GM12878 (cell line): ENCODE measurements around the gene ETV6. TPM values are rescaled to one million over a fixed set of nuclear protein-coding genes. Genes with fewer than 3 reads are reported as not detected.

Experiments
- ATAC-seq: fragments of 200-7000 bp; cut with Tn5 transposase; 3 replicates; pipeline ENCODE4 v1.9.1; 2020; ENCODE audit warnings: mild to moderate bottlenecking, moderate library complexity
- BruUV-seq: library from RNA; stranded (reverse); fragments of 400-500 nt; replicated peaks from 2 replicates; lab custom pipeline; 2021; lab: Mats Ljungman, UMichigan
- CTCF ChIA-PET: fragments of 300-600 bp; sonication (Branson Sonifier 250); formaldehyde crosslinking; extraction: SDS; loops from one replicate; lab custom pipeline; 2021; ENCODE audit warnings: inconsistent platforms; lab: Yijun Ruan, JAX
- POLR2A ChIA-PET: fragments of 350-600 bp; formaldehyde crosslinking; extraction: SDS; loops from one replicate; lab custom pipeline; 2021; ENCODE audit warnings: inconsistent platforms; lab: Charles Lee
- RAD21 ChIA-PET: fragments of 300-600 bp; sonication (Branson Sonifier 250); formaldehyde crosslinking; loops from one replicate; lab custom pipeline; 2023; ENCODE audit warnings: antibody characterized with exemption; ENCODE audit not compliant: unreplicated experiment; lab: Charles Lee
- SMC1A ChIA-PET: fragments of 300-600 bp; sonication (Branson Sonifier 250); formaldehyde crosslinking; loops from one replicate; lab custom pipeline; 2023; ENCODE audit not compliant: unreplicated experiment, uncharacterized antibody; lab: Charles Lee
- DNase-seq: peaks from one replicate; pipeline ENCODE4 v3.0.0-alpha.2; 2011; ENCODE audit warnings: low read depth, low spot score
- FAIRE-seq: peaks from 3 replicates; lab custom pipeline; 2011; peaks lifted over from hg19 to GRCh38; lab: Jason Lieb, UNC
- H2AFZ ChIP-seq: 2 replicates; pipeline ENCODE4 v1.6.0; 2011; ENCODE audit warnings: low read depth, low read length, control low read depth; ENCODE audit not compliant: control insufficient read depth
- H3K27ac ChIP-seq: 2 replicates; pipeline ENCODE4 v1.5.1; 2011; ENCODE audit warnings: control low read depth; ENCODE audit not compliant: control insufficient read depth, insufficient read depth
- H3K27me3 ChIP-seq, 2 experiments: replicated peaks in 1 of 2; 2 replicates each; pipeline versions ENCODE4 v1.6.0 to v1.6.1; 2011; ENCODE audit warnings: low read length in 1 of 2; ENCODE audit not compliant: control insufficient read depth in 2 of 2, insufficient read depth in 2 of 2
- H3K36me3 ChIP-seq, 2 experiments: 2 replicates each; pipeline ENCODE4 v1.5.1; 2011; ENCODE audit warnings: low read length in 1 of 2; ENCODE audit not compliant: control insufficient read depth in 2 of 2, insufficient read depth in 2 of 2
- H3K4me1 ChIP-seq: 2 replicates; pipeline ENCODE4 v1.6.1; 2011; ENCODE audit warnings: mild to moderate bottlenecking, low read length, moderate library complexity, mixed read lengths; ENCODE audit not compliant: control insufficient read depth, insufficient read depth
- H3K4me2 ChIP-seq: 2 replicates; pipeline ENCODE4 v1.6.0; 2011; ENCODE audit warnings: control low read depth; ENCODE audit not compliant: control insufficient read depth, insufficient read depth
- H3K4me3 ChIP-seq: fragments of 200-600 bp; sonication (generic); 2 replicates; pipeline ENCODE4 v1.5.1; 2016
- H3K79me2 ChIP-seq: 2 replicates; pipeline ENCODE4 v1.6.0; 2011; ENCODE audit warnings: low read length; ENCODE audit not compliant: control insufficient read depth, insufficient read depth
- H3K9ac ChIP-seq: 2 replicates; pipeline ENCODE4 v1.8.0; 2011; ENCODE audit warnings: low read length, control low read depth, mixed read lengths; ENCODE audit not compliant: control insufficient read depth, insufficient read depth
- H3K9me3 ChIP-seq: replicated peaks from 3 replicates; pipeline ENCODE4 v1.5.1; 2011; ENCODE audit warnings: mild to moderate bottlenecking, low read length; ENCODE audit not compliant: control insufficient read depth, insufficient read depth
- H4K20me1 ChIP-seq: 2 replicates; pipeline ENCODE4 v1.6.0; 2011; ENCODE audit not compliant: control insufficient read depth, insufficient read depth
- CBFB ChIP-seq: IDR thresholded peaks from 2 replicates; pipeline ENCODE4 v1.6.1; 2016; ENCODE audit warnings: antibody characterized with exemption, low read depth
- CEBPZ ChIP-seq: fragments of 150-350 bp; IDR thresholded peaks from 2 replicates; pipeline ENCODE4 v1.6.1; 2016; ENCODE audit warnings: low read depth, low read length
- CHD1 ChIP-seq: IDR thresholded peaks from 2 replicates; pipeline ENCODE4 v1.6.1; 2012; ENCODE audit warnings: low read depth, low read length, improper control_type of control experiment
- CREB1 ChIP-seq: IDR thresholded peaks from 2 replicates; pipeline ENCODE4 v1.6.1; 2012; ENCODE audit warnings: low read depth, mild to moderate bottlenecking, inconsistent platforms
- FOXM1 ChIP-seq: IDR thresholded peaks from 2 replicates; pipeline ENCODE4 v1.6.1; 2012; ENCODE audit warnings: low read depth, mild to moderate bottlenecking, inconsistent platforms, low read length, moderate library complexity
- HSF1 ChIP-seq: fragments of 150-350 bp; IDR thresholded peaks from 2 replicates; pipeline ENCODE4 v1.6.1; 2014; ENCODE audit warnings: mild to moderate bottlenecking, low read depth, low read length
- KLF5 ChIP-seq: fragments of 450-650 bp; IDR thresholded peaks from 2 replicates; pipeline ENCODE4 v1.6.1; 2014; ENCODE audit warnings: mild to moderate bottlenecking; ENCODE audit not compliant: partially characterized antibody
- NFIC ChIP-seq: IDR thresholded peaks from 2 replicates; pipeline ENCODE4 v1.6.1; 2012; ENCODE audit warnings: low read depth, mild to moderate bottlenecking, inconsistent platforms, low read length, moderate library complexity
- STAT1 ChIP-seq: fragments of 450-650 bp; conservative IDR thresholded peaks from 2 replicates; pipeline ENCODE4 v1.6.1; 2014; ENCODE audit warnings: antibody characterized with exemption, mild to moderate bottlenecking
- ZBTB4 ChIP-seq: fragments of 450-650 bp; formaldehyde crosslinking; IDR thresholded peaks from 2 replicates; pipeline ENCODE4 v1.4.0; 2022; ENCODE audit warnings: mild to moderate bottlenecking, moderate library complexity
- WGBS: methylation state at CpG from one replicate; pipeline ENCODE4 v1.1.6; 2016; ENCODE audit warnings: low lambda C conversion rate; ENCODE audit not compliant: insufficient replicate concordance, insufficient coverage; ENCODE audit errors: missing lambda C conversion rate; 5-methylcytosine and 5-hydroxymethylcytosine counted together
- in situ Hi-C: fragments of 300-500 bp; cut with MboI; formaldehyde crosslinking; loops from 9 replicates; pipeline ENCODE4 v1.14.3; 2018; ENCODE audit warnings: mixed read lengths
- intact Hi-C: fragments of 100-400 bp; cut with micrococcal nuclease; formaldehyde crosslinking; loops from one replicate; pipeline ENCODE4 v1.14.2; 2022; ENCODE audit not compliant: unreplicated experiment
- polyA plus RNA-seq, 11 experiments: library from polyadenylated mRNA; depleted of rRNA in 4 of 11; unstranded in 6 of 11; stranded (reverse) in 5 of 11; fragments of >200 nt; fragmentation: Nextera tagmentation in 4 of 11; fragmentation: Illumina TruSeq in 1 of 11; extraction: Ambion mirVana in 4 of 11; extraction: Trizol in 1 of 11; gene quantifications; 1 replicate in 1 of 11; 2 replicates in 10 of 11; pipeline versions ENCODE4 v1.2.1 to v1.2.3, GENCODE V29; 2011 to 2016; ENCODE audit warnings: inconsistent platforms in 2 of 11, missing spikeins in 2 of 11, low read depth in 1 of 11
- total RNA-seq, 4 experiments: library from RNA; depleted of rRNA in 3 of 4; stranded (reverse); fragments of >200 nt in 3 of 4; fragmentation: Illumina TruSeq in 1 of 4; extraction: Trizol in 1 of 4; gene quantifications; 2 replicates each; pipeline versions ENCODE4 v1.2.1 to v1.2.3, GENCODE V29; 2013 to 2021

ETV6 gene
- total and polyA plus RNA-seq, 10 of the 15 experiments (the other 5 are each of a cell fraction or from before 2014, with no cell fraction given): 6.6 to 74.8 (median 24.6) TPM

- TF ChIP-seq ZBTB4 (CRISPR knock-in tag) (no peak), CREB1 (no peak)
These were observed 147.9 kb downstream of the ETV6 start (continued) for GRCh38 chr12:11797317-11797913.

- Histone ChIP-seq H3K4me3 (no peak overlapping the region), H3K4me2 (no peak overlapping the region), H2AFZ (no peak overlapping the region), H3K27ac (0 out of 2 replicates have a peak overlapping the region, but pooled peaks have one; percentile 1), H3K9ac (no peak overlapping the region), H3K27me3 (no peaks in the 10 kb centered on the region), H3K36me3 (peaks cover 3 to 24% of the 10 kb centered on the region in 2 experiments), H4K20me1 (no peaks in the 10 kb centered on the region), H3K4me1 (peaks cover 9% of the 10 kb centered on the region; the same call in 1 of the 2 replicates), H3K9me3 (peaks cover 3% of the 10 kb centered on the region; the same call in 1 of the 3 replicates), H3K79me2 (peaks cover 50% of the 10 kb centered on the region)
- TF ChIP-seq CBFB (no peak), NFIC (no peak), STAT1 (no peak), CHD1 (no peak), HSF1 (no peak), KLF5 (no peak), FOXM1 (no peak), CEBPZ (no peak)
- FAIRE-seq (no peak), ATAC-seq (no peak), DNase-seq (no peak)
- TSS peak; percentile 0 for BruUV-seq
- intact Hi-C loops (no loop called here), in situ Hi-C loops (no loop called here)
- ChIA-PET POLR2A (interaction anchor here (2.1 kb wide), 1 partner anchor 14 kb away, joined by 6 read pairs; no protein-coding TSS in a partner anchor), RAD21 (no interaction called here), SMC1A (interaction anchor here (1.0 to 14.2 kb wide), 4 partner anchors 12 to 144 kb away, joined by 3 to 117 read pairs (median 4); no protein-coding TSS in a partner anchor), CTCF (interaction anchor here (1.1 kb wide), 1 partner anchor 64 kb away, joined by 3 read pairs; no protein-coding TSS in a partner anchor)
- WGBS: 82% methylated on average over 7 of the region's 7 CpGs
These were observed 148.7 kb downstream of the ETV6 start for GRCh38 chr12:11798006-11798708.
